HCT116 (cell line): ENCODE measurements around the gene ESRRB. TPM values are rescaled to one million over a fixed set of nuclear protein-coding genes. Genes with fewer than 3 reads are reported as not detected.
A peak's percentile ranks its signal among the peaks of the same experiment; 100 is the strongest.

ENCODE experiments used
- ATAC-seq: fragments of 200-7000 bp; cut with Tn5 transposase; 2 replicates; pipeline ENCODE4 v1.9.1; 2020; ENCODE audit warnings: mild to moderate bottlenecking, moderate library complexity
- BruUV-seq: library from RNA; stranded (reverse); fragments of 400-500 nt; replicated peaks from 2 replicates; lab custom pipeline; 2021; lab: Mats Ljungman, UMichigan
- CTCF ChIA-PET: fragments of 300-600 bp; sonication (Branson Sonifier 250); formaldehyde crosslinking; loops from one replicate; lab custom pipeline; 2021; ENCODE audit warnings: antibody characterized with exemption; lab: Charles Lee
- POLR2A ChIA-PET: fragments of 300-600, 350-600 bp; sonication (Branson Sonifier 250); formaldehyde crosslinking; loops from one replicate; lab custom pipeline; 2021; ENCODE audit warnings: antibody characterized with exemption; lab: Charles Lee
- RAD21 ChIA-PET, 2 experiments: fragments of 300-600 bp; sonication (Branson Sonifier 250); formaldehyde crosslinking; loops; one replicate each; lab custom pipeline; 2023; ENCODE audit warnings: low total read pairs in 2 of 2; ENCODE audit not compliant: uncharacterized antibody in 2 of 2, unreplicated experiment in 2 of 2, low non-redundant PET in 1 of 2; lab: Charles Lee
- DNase-seq: peaks from one replicate; pipeline ENCODE4 v3.0.0-alpha.2; 2010; ENCODE audit warnings: low read depth, low spot score
- H2AFZ ChIP-seq: fragments of 200-600 bp; shearing (Covaris generic), sonication (generic); 2 replicates; pipeline ENCODE4 v1.6.1; 2017; ENCODE audit warnings: low read depth, mixed run types, mixed read lengths, antibody characterized with exemption, low read length; ENCODE audit not compliant: poor library complexity, severe bottlenecking
- H3K27ac ChIP-seq: 2 replicates; pipeline ENCODE4 v1.5.1; 2012; ENCODE audit warnings: low read depth, low read length
- H3K27me3 ChIP-seq: fragments of 200-600 bp; sonication (generic); 2 replicates; pipeline ENCODE4 v1.6.1; 2016; ENCODE audit warnings: mixed run types, low read length, mixed read lengths; ENCODE audit not compliant: insufficient read depth
- H3K36me3 ChIP-seq, 2 experiments: fragments of 200-500 bp in 1 of 2; fragments of 200-600 bp in 1 of 2; sonication (Bioruptor generic) in 1 of 2; sonication (generic) in 1 of 2; 2 replicates each; pipeline versions ENCODE4 v1.5.1 to v1.6.1; 2014 to 2016; ENCODE audit warnings: low read length in 2 of 2, inconsistent platforms in 1 of 2, mixed read lengths in 1 of 2, mixed run types in 1 of 2; ENCODE audit not compliant: insufficient read depth in 2 of 2, control insufficient read depth in 1 of 2
- H3K4me1 ChIP-seq, 2 experiments: fragments of 200-600 bp in 1 of 2; sonication (generic) in 1 of 2; 2 replicates each; pipeline versions ENCODE4 v1.5.1 to v1.6.1; 2012 to 2017; ENCODE audit warnings: low read length in 2 of 2, inconsistent platforms in 1 of 2, mild to moderate bottlenecking in 1 of 2, mixed read lengths in 1 of 2, mixed run types in 1 of 2, moderate library complexity in 1 of 2; ENCODE audit not compliant: insufficient read depth in 2 of 2, control insufficient read depth in 1 of 2
- H3K4me2 ChIP-seq: fragments of 200-600 bp; sonication (generic); 2 replicates; pipeline ENCODE4 v1.6.1; 2017; ENCODE audit warnings: mixed run types, low read length, mixed read lengths
- H3K4me3 ChIP-seq, 2 experiments: fragments of 200-600 bp in 1 of 2; sonication (generic) in 1 of 2; replicated peaks in 1 of 2; 2 replicates each; pipeline ENCODE4 v1.5.1; 2011 to 2016; ENCODE audit warnings: low read length in 2 of 2, control low read depth in 1 of 2, low read depth in 1 of 2, mild to moderate bottlenecking in 1 of 2, mixed read lengths in 1 of 2, mixed run types in 1 of 2
- H3K79me2 ChIP-seq: fragments of 200-600 bp; sonication (generic); 2 replicates; pipeline ENCODE4 v1.6.1; 2017; ENCODE audit warnings: mild to moderate bottlenecking, mixed run types, low read length, moderate library complexity, mixed read lengths; ENCODE audit not compliant: insufficient read depth
- H3K9ac ChIP-seq: fragments of 200-600 bp; sonication (generic); 2 replicates; pipeline ENCODE4 v1.6.1; 2016; ENCODE audit warnings: low read length, mixed read lengths
- H3K9me2 ChIP-seq: fragments of 200-600 bp; sonication (generic), shearing (Covaris generic); 2 replicates; pipeline ENCODE4 v1.6.1; 2017; ENCODE audit warnings: mixed run types, mild to moderate bottlenecking, moderate library complexity; ENCODE audit not compliant: insufficient read depth
- H3K9me3 ChIP-seq, 2 experiments: fragments of 200-500 bp in 1 of 2; fragments of 200-600 bp in 1 of 2; sonication (Bioruptor generic) in 1 of 2; sonication (generic) in 1 of 2; 2 replicates each; pipeline ENCODE4 v1.6.1; 2014 to 2017; ENCODE audit warnings: low read length in 2 of 2, mixed read lengths in 2 of 2, inconsistent platforms in 1 of 2, low read depth in 1 of 2, mild to moderate bottlenecking in 1 of 2, mixed run types in 1 of 2, moderate library complexity in 1 of 2; ENCODE audit not compliant: control insufficient read depth in 1 of 2, insufficient read depth in 1 of 2
- H4K20me1 ChIP-seq: fragments of 200-600 bp; sonication (generic), shearing (Covaris generic); 2 replicates; pipeline ENCODE4 v1.6.1; 2017; ENCODE audit warnings: mixed run types, mild to moderate bottlenecking, moderate library complexity; ENCODE audit not compliant: insufficient read depth
- CBX3 ChIP-seq: IDR thresholded peaks from 2 replicates; pipeline ENCODE4 v1.6.1; 2012; ENCODE audit warnings: low read depth
- CEBPB ChIP-seq: IDR thresholded peaks from 2 replicates; pipeline ENCODE4 v1.6.1; 2012; ENCODE audit warnings: low read depth
- ELF1 ChIP-seq: IDR thresholded peaks from 2 replicates; pipeline ENCODE4 v1.6.1; 2012; ENCODE audit warnings: low read depth, borderline replicate concordance
- FOSL1 ChIP-seq: IDR thresholded peaks from 2 replicates; pipeline ENCODE4 v1.6.1; 2012; ENCODE audit warnings: low read depth
- JUND ChIP-seq: IDR thresholded peaks from 2 replicates; pipeline ENCODE4 v1.6.1; 2012
- POLR2A ChIP-seq: IDR thresholded peaks from 2 replicates; pipeline ENCODE4 v1.7.0; 2011; ENCODE audit warnings: borderline replicate concordance; ENCODE audit not compliant: insufficient read depth, insufficient read length; ENCODE audit errors: extremely low read depth
- POLR2AphosphoS5 ChIP-seq: IDR thresholded peaks from 2 replicates; pipeline ENCODE4 v1.6.1; 2011; ENCODE audit warnings: mild to moderate bottlenecking, low read depth, low read length, moderate library complexity
- SP1 ChIP-seq: IDR thresholded peaks from 2 replicates; pipeline ENCODE4 v1.6.1; 2012; ENCODE audit warnings: low read depth
- TCF7L2 ChIP-seq: IDR thresholded peaks from 2 replicates; pipeline ENCODE4 v1.7.0; 2011; ENCODE audit warnings: borderline replicate concordance, inconsistent platforms; ENCODE audit not compliant: insufficient read depth, insufficient read length; ENCODE audit errors: extremely low read depth
- YY1 ChIP-seq: IDR thresholded peaks from 2 replicates; pipeline ENCODE4 v1.6.1; 2011; ENCODE audit warnings: low read length, low read depth, moderate library complexity, mild to moderate bottlenecking; ENCODE audit not compliant: insufficient replicate concordance; ENCODE audit errors: extremely low read depth
- ZBTB33 ChIP-seq: IDR thresholded peaks from 2 replicates; pipeline ENCODE4 v1.6.1; 2011; ENCODE audit warnings: mild to moderate bottlenecking, low read length, moderate library complexity; ENCODE audit not compliant: insufficient replicate concordance; ENCODE audit errors: extremely low read depth
- ZFX ChIP-seq: fragments of 450-650 bp; IDR thresholded peaks from 2 replicates; pipeline ENCODE4 v1.6.1; 2017
- ZNF274 ChIP-seq: fragments of 200-500 bp; sonication (Bioruptor generic); IDR thresholded peaks from 2 replicates; pipeline ENCODE4 v1.6.1; 2014; ENCODE audit warnings: mild to moderate bottlenecking, low read depth, low read length, inconsistent platforms
- intact Hi-C: fragments of 100-400 bp; cut with micrococcal nuclease; formaldehyde crosslinking; loops from 2 replicates; pipeline ENCODE4 v1.10.0; 2022
- total RNA-seq: library from RNA; stranded (reverse); gene quantifications from one replicate; pipeline ENCODE4 v1.2.1, GENCODE V29; 2021; ENCODE audit not compliant: unreplicated experiment
- TF ChIP-seq, protein P1 (sequence below): IDR thresholded peaks from 2 replicates; pipeline ENCODE4 v1.6.1; 2012

Gene ESRRB
- total RNA-seq, 1 experiment from 2014 or later, result 1.9 TPM

- CTCF ChIA-PET, result no interaction called here
- Histone ChIP-seq H2AFZ (no peak overlapping the region), H3K27ac (no peak overlapping the region), H3K79me2 (no peaks in the 10 kb centered on the region), H3K9me3 (peaks cover 0 to 8% of the 10 kb centered on the region in 2 experiments; a peak in 1 of 4 replicates), H3K4me1 (peaks cover 11 to 39% of the 10 kb centered on the region in 2 experiments), H3K4me2 (no peak overlapping the region), H3K27me3 (no peaks in the 10 kb centered on the region), H3K4me3 (no peak overlapping the region), H3K36me3 (no peaks in the 10 kb centered on the region), H4K20me1 (no peaks in the 10 kb centered on the region), H3K9me2 (no peaks in the 10 kb centered on the region), H3K9ac (no peak overlapping the region)
- DNase-seq (no peak), ATAC-seq (no peak)
- BruUV-seq, result no TSS peak
- TF ChIP-seq ZFX (no peak), ELF1 (no peak), POLR2AphosphoS5 (no peak), ZBTB33 (no peak)
- TF ChIP-seq, all 23 proteins: peak for 0
- intact Hi-C loops, result no loop called here
- ChIA-PET RAD21 (no interaction called here), POLR2A (interaction anchor here (1.5 kb wide), 1 partner anchor 8 kb away, joined by 3 read pairs; no protein-coding TSS in a partner anchor)
Measured at GRCh38 chr14:76346391-76347160, 29.4 kb upstream of the ESRRB start.

- no peaks in the 10 kb centered on the region for H3K27me3 ChIP-seq
- ATAC-seq, result peak; percentile 84
Measured at GRCh38 chr14:76348898-76349297, 27.0 kb upstream of the ESRRB start.

More at GRCh38 chr14:76348898-76349297, 27.0 kb upstream of the ESRRB start:
- peak overlapping the region in 1 of 2 experiments; percentile 18; a peak in 1 of 4 replicates for H3K4me3 ChIP-seq
- H3K4me2 ChIP-seq, result peak overlapping the region; percentile 69
- H3K27ac ChIP-seq, result no peak overlapping the region
- RAD21 ChIA-PET, result interaction anchor here (0.6 to 0.9 kb wide), 2 partner anchors 298 to 946 kb away, joined by 4 read pairs; no protein-coding TSS in a partner anchor
- H3K9ac ChIP-seq, result no peak overlapping the region
- POLR2A ChIA-PET, result interaction anchor here (0.6 kb wide), 1 partner anchor 836 kb away, joined by 3 read pairs; no protein-coding TSS in a partner anchor
- H4K20me1 ChIP-seq, result no peaks in the 10 kb centered on the region
- TF ChIP-seq FOSL1, result peak; percentile 87
- peak; percentile 12 for TF ChIP-seq YY1
- 0 out of 2 replicates have a peak, but pooled peaks have one; percentile 45 for TF ChIP-seq CEBPB
- peak; percentile 44; the same call in 1 of the 2 replicates for TF ChIP-seq CBX3
- no peak for TF ChIP-seq POLR2A
- TF ChIP-seq, protein P1, sequence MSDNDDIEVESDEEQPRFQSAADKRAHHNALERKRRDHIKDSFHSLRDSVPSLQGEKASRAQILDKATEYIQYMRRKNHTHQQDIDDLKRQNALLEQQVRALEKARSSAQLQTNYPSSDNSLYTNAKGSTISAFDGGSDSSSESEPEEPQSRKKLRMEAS, result peak; percentile 55; the same call in 1 of the 2 replicates
- peak; percentile 81 for TF ChIP-seq TCF7L2
- peak; percentile 83 for TF ChIP-seq JUND
- peak; percentile 73 for TF ChIP-seq SP1
- TF ChIP-seq ZNF274, result no peak
- TF ChIP-seq, all 23 proteins: peak for 8
- no peaks in the 10 kb centered on the region for H3K79me2 ChIP-seq
- H3K9me3 ChIP-seq, result no peaks in the 10 kb centered on the region
- BruUV-seq, result no TSS peak
- DNase-seq, result peak; percentile 74
- CTCF ChIA-PET, result interaction anchor here (0.7 to 1.1 kb wide), 2 partner anchors 298 to 367 kb away, joined by 3 read pairs; partner anchors contain the start of gene TGFB3
- H3K36me3 ChIP-seq, result no peaks in the 10 kb centered on the region
- peaks cover 11 to 48% of the 10 kb centered on the region in 2 experiments for H3K4me1 ChIP-seq
- H2AFZ ChIP-seq, result no peak overlapping the region
- intact Hi-C loops, result no loop called here
- no peaks in the 10 kb centered on the region for H3K9me2 ChIP-seq
